ENCODE data around the gene NAT8L.
A peak's percentile ranks its signal among the peaks of the same experiment; 100 is the strongest.

Gene NAT8L

DNA sequence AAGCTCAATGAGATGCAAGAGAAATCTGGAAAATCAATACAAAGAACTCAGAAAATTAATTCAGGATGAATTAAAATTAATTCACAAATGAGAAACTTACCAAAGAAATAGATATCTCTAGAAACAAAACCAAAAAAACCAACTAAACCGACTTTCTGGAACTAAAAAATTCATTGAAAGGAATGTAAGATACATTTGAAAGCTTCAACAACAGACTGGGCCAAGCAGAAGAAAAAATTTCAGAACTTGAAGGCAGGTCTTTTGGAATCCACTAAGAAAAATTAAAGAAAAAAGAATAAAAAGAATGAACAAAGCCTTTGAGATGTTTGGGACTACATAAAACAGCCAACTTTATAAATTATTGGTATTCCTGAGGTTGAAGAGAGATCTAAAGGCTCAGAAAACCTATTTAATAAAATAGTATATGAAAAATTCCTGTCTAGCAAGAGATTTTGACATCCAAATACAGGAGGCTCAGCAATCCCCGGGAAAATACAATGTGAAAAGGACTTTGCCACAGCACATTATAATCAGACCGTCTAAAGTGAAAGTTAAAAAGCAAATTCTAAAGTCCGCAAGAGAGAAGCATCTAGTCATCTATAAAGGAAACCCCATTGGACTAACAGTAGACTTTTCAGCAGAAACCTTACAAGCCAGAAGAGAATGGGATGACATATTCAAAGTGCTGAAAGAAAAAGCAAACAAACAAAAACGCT is 44.2 kb downstream of the NAT8L start:
- Histone ChIP-seq H3K4me3 (ENCODE audit: insufficient read depth in 1 of 2, low read depth in 1 of 2, low read length in 2 of 2) (no peak overlapping the region), H3K18ac (ENCODE audit: low read depth in 1 of 2, low read length in 2 of 2) (no peak overlapping the region), H2AK5ac (ENCODE audit: low read length, severe bottlenecking) (no peak overlapping the region), H3K27ac (ENCODE audit: low read length, poor library complexity, severe bottlenecking) (no peak overlapping the region), H3K9me3 (ENCODE audit: control insufficient read depth, low read length) (peaks cover 25% of the 10 kb centered on the region), H3K36me3 (ENCODE audit: control insufficient read depth in 1 of 2, insufficient read depth in 2 of 2, low read depth in 1 of 2, low read length in 2 of 2) (no peaks in the 10 kb centered on the region), H3K9ac (ENCODE audit: low read length) (no peak overlapping the region), H3K23ac (ENCODE audit: low read length in 2 of 2) (no peak overlapping the region), H3K14ac (ENCODE audit: low read length in 2 of 2) (no peak overlapping the region), H2BK120ac (ENCODE audit: low read depth, low read length) (no peak overlapping the region), H2BK5ac (ENCODE audit: low read depth, low read length, poor library complexity, severe bottlenecking) (no peak overlapping the region), H3K79me1 (replicated peaks; ENCODE audit: low read length, poor library complexity, severe bottlenecking) (no peaks in the 10 kb centered on the region), H2BK15ac (ENCODE audit: low read depth, poor library complexity, severe bottlenecking) (no peak overlapping the region), H3K4me2 (ENCODE audit: low read length, poor library complexity, severe bottlenecking) (no peak overlapping the region), H2BK12ac (ENCODE audit: low read length in 2 of 2) (no peak overlapping the region), H4K8ac (ENCODE audit: low read length) (no peak overlapping the region), H3K4me1 (ENCODE audit: control insufficient read depth, insufficient read depth, low read depth, low read length) (peaks cover 10% of the 10 kb centered on the region), H3K4ac (ENCODE audit: low read depth in 1 of 2, low read length in 2 of 2) (no peak overlapping the region), H4K91ac (ENCODE audit: low read length) (no peak overlapping the region), H2AFZ (ENCODE audit: low read depth, low read length) (no peak overlapping the region), H3K27me3 (ENCODE audit: control insufficient read depth in 1 of 2, insufficient read depth in 1 of 2, low read length in 2 of 2) (no peaks in the 10 kb centered on the region)
- DNase-seq: no peak
- WGBS: 97% methylated on average over 2 of the region's 5 CpGs

DNA sequence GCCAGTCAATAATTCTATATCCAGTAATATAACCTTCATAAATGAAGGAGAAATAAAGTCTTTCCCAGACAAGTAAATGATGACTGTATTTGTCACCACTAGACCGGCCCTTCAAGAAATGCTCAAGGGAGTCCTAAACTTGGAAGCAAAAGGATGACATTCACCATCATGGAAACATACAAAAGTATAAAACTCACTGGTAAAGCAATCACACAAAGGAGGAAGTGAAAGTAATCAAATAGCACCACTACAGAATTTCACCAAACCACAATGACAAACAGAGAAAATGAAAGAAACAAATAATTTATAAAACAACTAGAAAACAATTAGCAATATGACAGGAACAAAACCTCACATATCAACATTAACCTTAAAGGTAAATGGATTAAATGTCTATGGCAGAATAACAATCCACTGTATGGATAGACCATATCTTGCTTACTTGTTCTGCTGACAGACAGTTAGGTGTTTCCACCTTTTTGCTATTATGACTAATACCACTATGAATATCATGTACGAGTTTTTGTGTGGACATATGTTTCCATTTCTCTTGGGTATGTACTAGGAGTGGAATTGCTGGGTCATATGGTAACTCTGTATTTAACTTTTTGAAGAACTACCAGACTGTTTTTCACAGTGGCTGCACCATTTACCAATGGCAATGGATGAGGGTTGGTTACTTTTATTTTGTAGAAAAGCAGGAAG is 44.9 kb downstream of the NAT8L start:
- Histone ChIP-seq H2BK15ac (ENCODE audit: low read depth, poor library complexity, severe bottlenecking) (no peak overlapping the region), H3K18ac (ENCODE audit: low read depth in 1 of 2, low read length in 2 of 2) (no peak overlapping the region), H3K23ac (ENCODE audit: low read length in 2 of 2) (no peak overlapping the region), H2BK5ac (ENCODE audit: low read depth, low read length, poor library complexity, severe bottlenecking) (no peak overlapping the region), H3K4me2 (ENCODE audit: low read length, poor library complexity, severe bottlenecking) (no peak overlapping the region), H2BK12ac (ENCODE audit: low read length in 2 of 2) (no peak overlapping the region), H3K14ac (ENCODE audit: low read length in 2 of 2) (no peak overlapping the region), H4K8ac (ENCODE audit: low read length) (no peak overlapping the region), H3K9me3 (ENCODE audit: control insufficient read depth, low read length) (peaks cover 25% of the 10 kb centered on the region), H3K79me1 (replicated peaks; ENCODE audit: low read length, poor library complexity, severe bottlenecking) (no peaks in the 10 kb centered on the region), H3K27ac (ENCODE audit: low read length, poor library complexity, severe bottlenecking) (no peak overlapping the region), H2BK120ac (ENCODE audit: low read depth, low read length) (no peak overlapping the region), H3K4me3 (ENCODE audit: insufficient read depth in 1 of 2, low read depth in 1 of 2, low read length in 2 of 2) (no peak overlapping the region), H4K91ac (ENCODE audit: low read length) (no peak overlapping the region), H2AFZ (ENCODE audit: low read depth, low read length) (no peak overlapping the region), H3K4ac (ENCODE audit: low read depth in 1 of 2, low read length in 2 of 2) (no peak overlapping the region), H3K27me3 (ENCODE audit: control insufficient read depth in 1 of 2, insufficient read depth in 1 of 2, low read length in 2 of 2) (no peaks in the 10 kb centered on the region), H2AK5ac (ENCODE audit: low read length, severe bottlenecking) (no peak overlapping the region), H3K36me3 (ENCODE audit: control insufficient read depth in 1 of 2, insufficient read depth in 2 of 2, low read depth in 1 of 2, low read length in 2 of 2) (no peaks in the 10 kb centered on the region), H3K4me1 (ENCODE audit: control insufficient read depth, insufficient read depth, low read depth, low read length) (peaks cover 10% of the 10 kb centered on the region), H3K9ac (ENCODE audit: low read length) (no peak overlapping the region)
- WGBS: 95% methylated on average over 2 of the region's 2 CpGs
- DNase-seq: no peak

DNA sequence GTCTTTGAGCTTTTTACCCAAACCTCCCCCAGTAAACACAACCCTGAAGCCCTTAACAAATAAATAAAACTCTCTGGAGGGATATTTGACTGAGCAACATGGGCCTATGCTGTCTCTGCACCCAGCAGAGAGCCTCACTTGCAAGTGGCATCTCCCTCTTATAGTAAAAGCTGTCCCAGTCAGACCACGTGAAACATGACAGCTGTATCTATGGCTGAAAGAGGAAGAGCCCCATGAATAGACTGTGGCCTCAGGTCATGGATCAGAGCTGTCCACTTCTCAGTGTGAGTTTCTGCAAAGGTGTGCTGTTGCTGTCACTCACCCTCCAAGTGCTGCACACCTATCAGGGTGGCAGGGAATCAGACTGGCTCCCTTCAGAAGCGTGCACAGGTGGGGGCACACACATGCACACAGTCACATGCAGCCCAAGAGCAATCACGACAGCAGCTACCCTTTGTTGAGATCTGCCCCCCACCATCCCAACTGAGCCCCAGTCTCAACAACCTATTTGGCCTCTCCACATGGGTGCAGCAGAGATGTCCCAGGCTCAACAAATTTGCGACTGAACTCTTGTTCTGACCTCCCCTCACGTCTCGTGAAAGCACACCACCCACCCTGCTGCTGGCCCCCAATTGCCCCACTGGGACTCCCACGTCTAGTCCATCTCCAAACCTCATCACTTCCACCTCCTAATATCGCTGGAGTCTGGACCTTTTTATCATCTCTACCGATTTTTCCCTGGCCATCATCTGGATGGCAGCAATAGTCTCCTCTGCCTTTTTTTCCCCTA is 45.6 kb downstream of the NAT8L start:
- H3K4ac ChIP-seq (ENCODE audit: low read depth in 1 of 2, low read length in 2 of 2): no peak overlapping the region
- no peak overlapping the region for H2AK5ac ChIP-seq (ENCODE audit: low read length, severe bottlenecking)
- H3K18ac ChIP-seq (ENCODE audit: low read depth in 1 of 2, low read length in 2 of 2): no peak overlapping the region
- peaks cover 10% of the 10 kb centered on the region for H3K4me1 ChIP-seq (ENCODE audit: control insufficient read depth, insufficient read depth, low read depth, low read length)
- H2BK120ac ChIP-seq (ENCODE audit: low read depth, low read length): no peak overlapping the region
- no peak overlapping the region for H3K4me2 ChIP-seq (ENCODE audit: low read length, poor library complexity, severe bottlenecking)
- peak overlapping the region in 1 of 2 experiments; percentile 82 for H3K14ac ChIP-seq (ENCODE audit: low read length in 2 of 2)
- no peak overlapping the region for H2AFZ ChIP-seq (ENCODE audit: low read depth, low read length)
- 85% methylated on average over 9 of the region's 9 CpGs for WGBS
- H3K23ac ChIP-seq (ENCODE audit: low read length in 2 of 2): no peak overlapping the region
- no peak overlapping the region for H4K91ac ChIP-seq (ENCODE audit: low read length)
- H3K27ac ChIP-seq (ENCODE audit: low read length, poor library complexity, severe bottlenecking): no peak overlapping the region
- no peaks in the 10 kb centered on the region for H3K79me1 ChIP-seq (replicated peaks; ENCODE audit: low read length, poor library complexity, severe bottlenecking)
- no peak overlapping the region for H3K9ac ChIP-seq (ENCODE audit: low read length)
- peaks cover 25% of the 10 kb centered on the region for H3K9me3 ChIP-seq (ENCODE audit: control insufficient read depth, low read length)
- H4K8ac ChIP-seq (ENCODE audit: low read length): no peak overlapping the region
- no peak overlapping the region for H2BK12ac ChIP-seq (ENCODE audit: low read length in 2 of 2)
- H2BK5ac ChIP-seq (ENCODE audit: low read depth, low read length, poor library complexity, severe bottlenecking): no peak overlapping the region
- H3K36me3 ChIP-seq (ENCODE audit: control insufficient read depth in 1 of 2, insufficient read depth in 2 of 2, low read depth in 1 of 2, low read length in 2 of 2): no peaks in the 10 kb centered on the region
- DNase-seq: no peak
- no peak overlapping the region for H2BK15ac ChIP-seq (ENCODE audit: low read depth, poor library complexity, severe bottlenecking)
- H3K27me3 ChIP-seq (ENCODE audit: control insufficient read depth in 1 of 2, insufficient read depth in 1 of 2, low read length in 2 of 2): no peaks in the 10 kb centered on the region
- H3K4me3 ChIP-seq (ENCODE audit: insufficient read depth in 1 of 2, low read depth in 1 of 2, low read length in 2 of 2): no peak overlapping the region

- no peak for DNase-seq
- Histone ChIP-seq H3K4me2 (ENCODE audit: low read length, poor library complexity, severe bottlenecking) (no peak overlapping the region), H2BK15ac (ENCODE audit: low read depth, poor library complexity, severe bottlenecking) (no peak overlapping the region), H2BK5ac (ENCODE audit: low read depth, low read length, poor library complexity, severe bottlenecking) (no peak overlapping the region), H3K4me1 (ENCODE audit: control insufficient read depth, insufficient read depth, low read depth, low read length) (peaks cover 10% of the 10 kb centered on the region), H3K4ac (ENCODE audit: low read depth in 1 of 2, low read length in 2 of 2) (no peak overlapping the region), H2BK12ac (ENCODE audit: low read length in 2 of 2) (no peak overlapping the region), H2BK120ac (ENCODE audit: low read depth, low read length) (no peak overlapping the region), H2AK5ac (ENCODE audit: low read length, severe bottlenecking) (no peak overlapping the region), H3K27me3 (ENCODE audit: control insufficient read depth in 1 of 2, insufficient read depth in 1 of 2, low read length in 2 of 2) (no peaks in the 10 kb centered on the region), H3K36me3 (ENCODE audit: control insufficient read depth in 1 of 2, insufficient read depth in 2 of 2, low read depth in 1 of 2, low read length in 2 of 2) (no peaks in the 10 kb centered on the region), H2AFZ (ENCODE audit: low read depth, low read length) (no peak overlapping the region), H3K9me3 (ENCODE audit: control insufficient read depth, low read length) (peaks cover 25% of the 10 kb centered on the region), H3K9ac (ENCODE audit: low read length) (no peak overlapping the region), H3K14ac (ENCODE audit: low read length in 2 of 2) (no peak overlapping the region), H3K18ac (ENCODE audit: low read depth in 1 of 2, low read length in 2 of 2) (no peak overlapping the region), H3K27ac (ENCODE audit: low read length, poor library complexity, severe bottlenecking) (no peak overlapping the region), H4K91ac (ENCODE audit: low read length) (no peak overlapping the region), H4K8ac (ENCODE audit: low read length) (no peak overlapping the region), H3K23ac (ENCODE audit: low read length in 2 of 2) (no peak overlapping the region), H3K79me1 (replicated peaks; ENCODE audit: low read length, poor library complexity, severe bottlenecking) (no peaks in the 10 kb centered on the region), H3K4me3 (ENCODE audit: insufficient read depth in 1 of 2, low read depth in 1 of 2, low read length in 2 of 2) (no peak overlapping the region)
- 67% methylated on average over 1 of the region's 1 CpG for WGBS
Observed at GRCh38 chr4:2105559-2105958, 46.4 kb downstream of the NAT8L start.
